LNCaP clone FGC (cell line): ENCODE data around the gene FBXO45.
"Not testable (repeated sequence)": the region's sequence is repeated elsewhere in the genome, so short reads cannot be mapped to it uniquely, and the experiment has no call there.

Source experiments
- DNase-seq: peaks from one replicate; pipeline ENCODE4 v3.0.0-alpha.2; 2011; ENCODE audit warnings: low read depth
- H3K4me3 ChIP-seq: 2 replicates; pipeline ENCODE4 v1.5.1; 2011; ENCODE audit warnings: mild to moderate bottlenecking, low read depth, low read length, control low read depth
- CTCF ChIP-seq: IDR thresholded peaks from 2 replicates; pipeline ENCODE4 v1.5.1; 2012; ENCODE audit warnings: mild to moderate bottlenecking; ENCODE audit not compliant: control insufficient read depth, insufficient read depth; ENCODE audit errors: extremely low read depth

FBXO45 gene

DNA sequence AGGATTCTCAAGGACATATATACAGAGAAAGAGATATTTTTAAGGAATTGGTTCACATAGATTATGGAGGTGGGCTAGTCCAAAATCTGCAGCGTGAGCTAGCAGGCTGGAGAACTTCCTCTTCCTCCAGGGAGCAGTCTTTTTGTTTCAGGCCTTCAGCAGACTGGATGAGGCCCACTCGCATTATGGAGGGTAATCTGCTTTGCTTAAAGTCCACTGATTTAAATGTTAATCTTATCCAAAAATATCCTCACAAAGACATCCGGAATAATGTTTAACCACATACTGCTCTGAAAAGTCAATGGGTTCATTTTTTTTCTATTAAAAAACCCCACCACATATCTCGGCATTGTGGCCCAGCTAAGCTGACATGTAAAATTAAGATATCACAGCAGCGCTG is 48.8 kb downstream of the FBXO45 start:
- no peak for DNase-seq
- TF ChIP-seq CTCF, result no peak
- no peak overlapping the region for H3K4me3 ChIP-seq

DNA sequence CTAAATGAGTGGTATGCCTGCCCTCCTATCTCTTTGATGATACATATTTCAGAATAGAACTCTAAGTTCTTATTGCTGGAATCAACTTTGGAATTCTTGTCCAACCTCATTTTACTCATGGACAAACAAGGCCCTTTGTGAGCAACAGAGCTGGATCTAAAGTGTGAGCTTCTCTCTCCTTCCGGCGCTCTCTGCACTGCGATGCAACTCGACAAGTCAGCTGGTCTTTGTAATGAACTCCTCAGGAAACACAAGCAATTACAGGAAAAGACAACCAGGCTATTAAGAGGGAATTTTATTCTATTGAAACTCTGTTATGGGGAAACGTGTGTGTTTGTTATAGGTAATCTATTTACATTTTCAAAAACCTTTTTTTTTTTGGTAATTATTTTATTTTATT is 50.8 kb downstream of the FBXO45 start:
- TF ChIP-seq CTCF, result no peak

DNA sequence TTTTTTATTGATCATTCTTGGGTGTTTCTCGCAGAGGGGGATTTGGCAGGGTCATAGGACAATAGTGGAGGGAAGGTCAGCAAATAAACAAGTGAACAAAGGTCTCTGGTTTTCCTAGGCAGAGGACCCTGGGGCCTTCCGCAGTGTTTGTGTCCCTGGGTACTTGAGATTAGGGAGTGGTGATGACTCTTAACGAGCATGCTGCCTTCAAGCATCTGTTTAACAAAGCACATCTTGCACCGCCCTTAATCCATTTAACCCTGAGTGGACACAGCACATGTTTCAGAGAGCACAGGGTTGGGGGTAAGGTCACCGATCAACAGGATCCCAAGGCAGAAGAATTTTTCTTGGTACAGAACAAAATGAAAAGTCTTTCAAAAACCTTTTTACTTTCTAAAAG is 51.2 kb downstream of the FBXO45 start:
- H3K4me3 ChIP-seq, DNase-seq: not testable (repeated sequence)

More for the DNA sequence above, 50.8 kb downstream of the FBXO45 start:
- H3K4me3 ChIP-seq, result no peak overlapping the region
- no peak for DNase-seq

GRCh38 chr3:196620161-196620604 is 51.7 kb downstream of the FBXO45 start:
- H3K4me3 ChIP-seq, result no peak overlapping the region
- no peak for DNase-seq
- TF ChIP-seq CTCF, result no peak

DNA sequence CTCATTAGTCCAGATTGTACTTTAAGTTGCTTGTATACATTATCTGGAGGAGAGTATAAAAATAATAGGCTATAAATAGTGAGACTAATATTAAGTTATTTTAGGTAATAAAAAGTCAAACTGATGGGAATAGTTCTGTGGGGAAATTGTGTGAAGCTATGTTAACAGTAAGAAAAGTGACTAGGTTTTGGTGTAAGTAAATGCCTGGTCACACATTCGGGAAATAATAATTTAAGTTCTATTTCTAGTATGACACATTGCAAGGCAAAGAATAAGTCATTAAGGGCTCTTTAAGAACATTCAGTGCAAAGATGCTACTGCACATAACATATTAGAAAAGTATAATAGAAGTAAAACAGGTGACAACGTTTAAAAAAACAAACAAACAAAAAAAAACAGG is 52.2 kb downstream of the FBXO45 start:
- no peak for DNase-seq
- TF ChIP-seq CTCF, result no peak
- no peak overlapping the region for H3K4me3 ChIP-seq

GRCh38 chr3:196621611-196622010 is 53.2 kb downstream of the FBXO45 start:
- no peak for DNase-seq
- no peak for TF ChIP-seq CTCF
- H3K4me3 ChIP-seq, result no peak overlapping the region

GRCh38 chr3:196624067-196624790 is 55.8 kb downstream of the FBXO45 start:
- no peak for TF ChIP-seq CTCF
- DNase-seq, result no peak
- no peak overlapping the region for H3K4me3 ChIP-seq

DNA sequence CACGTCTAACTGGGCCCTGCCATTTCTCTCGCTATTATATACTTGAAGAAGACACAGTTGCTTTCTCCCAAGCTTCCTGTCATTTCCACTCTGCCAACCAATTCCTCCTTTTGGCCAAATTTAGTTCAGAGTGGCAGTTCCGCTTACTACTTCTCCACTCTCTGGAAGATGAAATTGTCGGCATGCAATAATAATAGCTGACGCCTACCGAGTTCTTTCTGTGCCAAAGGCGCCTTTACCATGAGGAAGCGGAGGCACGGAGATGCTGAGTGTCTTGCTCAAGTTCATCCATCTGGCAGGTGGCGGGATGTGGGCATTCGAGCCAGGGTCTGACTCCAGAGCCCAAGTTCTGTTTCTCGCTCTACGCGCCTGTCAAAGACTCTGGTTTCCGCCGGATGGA is 56.4 kb downstream of the FBXO45 start:
- no peak for TF ChIP-seq CTCF
- DNase-seq, result no peak

More for the DNA sequence above, 56.4 kb downstream of the FBXO45 start:
- H3K4me3 ChIP-seq, result no peak overlapping the region
